Measurements from ENCODE around the gene EYA2.

DNA sequence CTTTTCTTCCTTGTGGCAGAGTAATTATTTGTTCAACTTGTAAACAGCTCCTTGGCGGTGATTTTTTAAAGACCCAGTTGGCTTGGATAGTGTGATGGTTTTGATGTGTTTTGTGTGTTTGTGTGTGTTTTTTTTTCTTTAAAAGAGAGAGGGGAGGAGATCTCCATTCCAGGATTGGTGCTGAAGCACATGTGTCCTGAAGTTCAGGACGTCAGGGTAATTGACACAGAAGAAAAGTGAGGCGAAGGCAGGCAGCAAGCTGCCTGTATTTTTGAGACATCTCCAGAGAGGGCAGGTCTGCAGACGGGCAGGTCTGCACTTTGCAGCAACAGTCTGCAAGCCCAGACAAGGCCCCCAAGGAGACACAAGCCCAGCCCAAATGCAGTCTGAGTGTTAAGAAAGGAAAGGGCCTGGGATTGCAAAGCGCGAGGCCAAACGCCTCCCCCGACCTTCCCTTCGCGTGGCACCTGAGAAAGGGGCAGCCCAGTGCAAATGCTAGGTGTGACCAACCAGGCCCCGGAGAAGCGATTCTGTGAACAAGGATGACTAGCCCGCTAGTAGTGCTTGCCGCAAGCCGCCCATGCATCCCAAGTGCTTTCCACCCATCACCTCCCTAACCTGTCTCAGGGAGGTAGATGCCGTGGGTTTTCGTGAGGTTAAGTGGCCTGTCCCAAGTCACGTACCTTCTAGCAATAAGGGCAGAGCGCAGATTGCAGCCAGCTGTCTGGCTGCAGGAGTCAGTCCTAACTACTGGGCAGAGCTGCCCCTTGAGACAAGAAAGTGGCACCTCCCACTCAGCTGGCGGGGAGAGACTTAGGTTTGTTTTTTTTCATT lies 231.3 kb downstream of the EYA2 start:
- TF ChIP-seq, protein P1, sequence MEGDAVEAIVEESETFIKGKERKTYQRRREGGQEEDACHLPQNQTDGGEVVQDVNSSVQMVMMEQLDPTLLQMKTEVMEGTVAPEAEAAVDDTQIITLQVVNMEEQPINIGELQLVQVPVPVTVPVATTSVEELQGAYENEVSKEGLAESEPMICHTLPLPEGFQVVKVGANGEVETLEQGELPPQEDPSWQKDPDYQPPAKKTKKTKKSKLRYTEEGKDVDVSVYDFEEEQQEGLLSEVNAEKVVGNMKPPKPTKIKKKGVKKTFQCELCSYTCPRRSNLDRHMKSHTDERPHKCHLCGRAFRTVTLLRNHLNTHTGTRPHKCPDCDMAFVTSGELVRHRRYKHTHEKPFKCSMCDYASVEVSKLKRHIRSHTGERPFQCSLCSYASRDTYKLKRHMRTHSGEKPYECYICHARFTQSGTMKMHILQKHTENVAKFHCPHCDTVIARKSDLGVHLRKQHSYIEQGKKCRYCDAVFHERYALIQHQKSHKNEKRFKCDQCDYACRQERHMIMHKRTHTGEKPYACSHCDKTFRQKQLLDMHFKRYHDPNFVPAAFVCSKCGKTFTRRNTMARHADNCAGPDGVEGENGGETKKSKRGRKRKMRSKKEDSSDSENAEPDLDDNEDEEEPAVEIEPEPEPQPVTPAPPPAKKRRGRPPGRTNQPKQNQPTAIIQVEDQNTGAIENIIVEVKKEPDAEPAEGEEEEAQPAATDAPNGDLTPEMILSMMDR (conservative IDR thresholded peaks at IDR 0.05; ENCODE audit: low read depth, low read length), result no peak
- TF ChIP-seq EZH2 (IDR thresholded peaks at IDR 0.05; ENCODE audit: low read length, unreplicated experiment), result no peak
